GM12873 (cell line): Measurements from ENCODE around the gene COG2.

ENCODE experiments used
- TF ChIP-seq, protein P1 (sequence below): IDR thresholded peaks from 2 replicates; pipeline ENCODE4 v1.5.1; 2012; ENCODE audit warnings: low read depth, mild to moderate bottlenecking, moderate library complexity, low read length, control low read depth; ENCODE audit not compliant: insufficient read depth; ENCODE audit errors: missing control alignments

COG2 gene

DNA sequence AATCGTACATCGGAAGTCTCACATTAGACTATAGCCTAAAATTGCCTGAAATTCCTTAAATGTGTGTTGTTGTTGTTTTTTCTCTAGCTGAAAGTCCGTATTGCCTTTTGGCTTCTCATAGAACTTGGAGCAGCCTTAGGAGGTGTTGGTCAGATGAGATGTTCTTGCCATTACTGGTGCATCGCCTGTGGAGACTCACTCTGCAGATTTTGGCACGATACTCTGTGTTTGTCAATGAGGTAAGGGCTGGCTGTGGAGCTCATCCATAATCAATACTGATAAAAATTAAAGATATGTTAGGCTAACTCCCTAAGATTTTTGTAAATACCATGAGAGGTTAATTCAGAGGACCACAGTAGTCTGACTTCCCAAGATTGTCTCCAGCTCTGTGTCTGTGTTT, 42.7 kb downstream of the COG2 start:
- TF ChIP-seq, protein P1, sequence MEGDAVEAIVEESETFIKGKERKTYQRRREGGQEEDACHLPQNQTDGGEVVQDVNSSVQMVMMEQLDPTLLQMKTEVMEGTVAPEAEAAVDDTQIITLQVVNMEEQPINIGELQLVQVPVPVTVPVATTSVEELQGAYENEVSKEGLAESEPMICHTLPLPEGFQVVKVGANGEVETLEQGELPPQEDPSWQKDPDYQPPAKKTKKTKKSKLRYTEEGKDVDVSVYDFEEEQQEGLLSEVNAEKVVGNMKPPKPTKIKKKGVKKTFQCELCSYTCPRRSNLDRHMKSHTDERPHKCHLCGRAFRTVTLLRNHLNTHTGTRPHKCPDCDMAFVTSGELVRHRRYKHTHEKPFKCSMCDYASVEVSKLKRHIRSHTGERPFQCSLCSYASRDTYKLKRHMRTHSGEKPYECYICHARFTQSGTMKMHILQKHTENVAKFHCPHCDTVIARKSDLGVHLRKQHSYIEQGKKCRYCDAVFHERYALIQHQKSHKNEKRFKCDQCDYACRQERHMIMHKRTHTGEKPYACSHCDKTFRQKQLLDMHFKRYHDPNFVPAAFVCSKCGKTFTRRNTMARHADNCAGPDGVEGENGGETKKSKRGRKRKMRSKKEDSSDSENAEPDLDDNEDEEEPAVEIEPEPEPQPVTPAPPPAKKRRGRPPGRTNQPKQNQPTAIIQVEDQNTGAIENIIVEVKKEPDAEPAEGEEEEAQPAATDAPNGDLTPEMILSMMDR: no peak

DNA sequence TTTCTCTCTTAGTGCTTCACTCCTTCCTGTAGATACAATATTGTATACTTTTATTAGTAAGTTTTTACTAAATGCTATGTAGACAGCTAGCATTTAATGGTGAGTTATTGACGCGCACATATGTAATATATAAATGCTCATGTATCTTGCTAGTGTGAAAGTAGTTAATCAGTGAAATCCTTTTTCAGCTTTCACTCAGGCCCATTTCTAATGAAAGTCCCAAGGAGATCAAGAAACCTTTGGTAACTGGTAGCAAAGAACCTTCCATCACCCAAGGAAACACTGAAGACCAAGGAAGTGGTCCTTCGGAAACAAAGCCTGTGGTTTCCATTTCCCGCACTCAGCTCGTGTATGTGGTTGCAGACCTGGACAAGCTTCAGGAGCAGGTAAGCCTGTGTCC, 44.5 kb downstream of the COG2 start:
- TF ChIP-seq, protein P1: no peak

DNA sequence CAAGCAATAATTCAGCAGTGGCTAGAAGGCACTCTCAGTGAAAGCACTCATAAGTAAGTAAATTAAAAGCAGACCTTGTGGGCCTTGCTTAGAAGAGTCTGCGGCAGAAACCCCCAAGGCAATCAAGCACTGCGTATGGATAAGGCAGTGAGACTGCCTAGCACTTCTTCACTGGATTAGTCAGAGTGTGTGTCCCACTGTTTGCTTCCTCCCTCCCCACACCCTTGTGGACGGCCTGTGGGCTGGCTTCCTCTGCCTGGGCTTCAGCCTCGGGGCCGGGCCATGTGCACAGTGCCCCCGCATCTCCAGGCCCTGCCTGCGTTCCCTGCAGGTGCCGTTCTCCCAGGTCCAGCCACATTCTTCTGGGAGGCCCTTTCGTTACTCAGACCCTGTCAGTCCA, 47.8 kb downstream of the COG2 start:
- TF ChIP-seq, protein P1: no peak

DNA sequence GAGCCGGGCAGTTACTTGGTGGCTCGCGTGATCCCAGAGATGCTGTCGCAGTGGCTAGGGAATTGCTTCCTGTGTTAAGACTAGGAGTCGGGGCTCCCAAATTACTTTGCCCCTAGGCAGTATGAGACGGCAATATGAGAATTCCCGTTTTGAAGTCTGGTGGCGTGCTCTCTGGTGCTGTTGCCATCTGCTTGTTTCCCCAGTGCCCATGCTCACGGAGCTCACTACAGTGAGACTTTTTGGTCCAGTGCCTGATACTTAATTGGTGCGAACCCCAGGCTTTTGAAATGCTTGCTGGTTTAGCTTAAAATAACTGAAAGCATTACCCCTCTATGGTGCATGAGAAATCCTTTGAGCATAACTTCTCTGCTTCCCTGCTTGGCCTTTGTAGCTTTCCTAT, 49.3 kb downstream of the COG2 start:
- TF ChIP-seq, protein P1: no peak

DNA sequence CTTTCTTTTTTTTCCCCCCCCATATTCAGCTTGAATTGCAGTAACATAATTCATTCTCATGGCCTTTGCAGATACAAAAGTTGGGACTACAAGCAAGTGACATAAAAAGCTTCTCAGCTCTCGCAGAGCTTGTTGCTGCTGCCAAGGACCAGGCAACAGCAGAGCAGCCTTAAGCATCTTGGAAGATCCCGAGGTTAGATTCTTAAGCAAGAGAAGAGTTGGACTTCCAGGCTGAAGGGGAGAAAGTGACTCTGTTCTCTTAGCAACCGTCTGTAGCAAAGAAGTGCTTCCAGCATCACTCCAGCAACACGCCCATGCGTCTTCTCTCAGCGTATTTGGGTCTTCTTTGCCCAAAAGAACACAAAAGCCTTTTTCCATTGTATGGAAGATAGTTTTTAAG, 50.9 kb downstream of the COG2 start:
- TF ChIP-seq, protein P1: no peak

DNA sequence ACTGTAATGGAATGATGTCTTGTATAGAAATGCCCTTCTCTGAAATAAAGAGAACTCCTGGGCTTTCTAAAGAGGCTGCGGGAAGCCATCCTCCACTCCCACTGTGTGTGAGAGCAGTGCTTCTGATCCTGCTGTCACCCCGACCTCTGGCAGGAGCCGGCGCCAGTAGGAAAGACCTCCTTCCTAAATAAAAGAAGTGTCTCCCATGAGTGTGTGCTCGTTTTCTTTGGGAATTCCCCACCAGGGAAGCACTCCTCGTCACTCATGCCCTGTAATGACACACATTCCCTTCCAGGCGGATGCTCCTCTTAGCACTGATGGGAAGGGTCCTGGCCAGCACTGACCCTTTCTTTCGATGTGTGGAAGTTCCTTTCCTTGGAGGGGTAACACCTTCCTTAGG, 51.5 kb downstream of the COG2 start:
- TF ChIP-seq, protein P1: no peak

DNA sequence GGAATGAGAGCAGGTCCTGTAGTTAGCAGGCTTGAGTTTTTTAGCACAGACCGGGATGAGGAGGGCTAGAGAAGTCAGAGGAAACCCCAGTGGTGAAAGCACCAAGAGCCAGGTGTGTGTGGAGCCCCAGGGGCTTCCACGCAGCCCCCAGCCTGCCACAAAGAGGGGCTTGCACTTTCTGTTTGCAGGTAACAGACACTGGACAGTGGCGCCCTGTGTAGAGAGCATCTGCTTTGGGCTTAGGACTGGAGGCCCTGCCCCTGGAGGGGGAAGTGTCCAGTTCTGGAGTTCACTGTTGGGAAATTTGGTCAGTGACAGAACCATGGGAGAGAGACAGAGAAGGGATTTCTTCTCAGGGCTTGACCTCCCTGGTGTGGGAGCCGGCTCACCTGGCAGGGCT, 52.2 kb downstream of the COG2 start:
- TF ChIP-seq, protein P1: no peak
